ENCODE measurements around the gene MEX3A. TPM values are rescaled to one million over a fixed set of nuclear protein-coding genes. Genes with fewer than 3 reads are reported as not detected.
A peak's percentile ranks its signal among the peaks of the same experiment; 100 is the strongest.

The MEX3A gene
- total RNA-seq, 2 donors from 2014 or later, result 3.3 to 5.7 TPM

GRCh38 chr1:156077430-156077760 is 4.9 kb downstream of the MEX3A start:
- H3K4me1 ChIP-seq (replicated peaks), result no peaks in the 10 kb centered on the region
- intact Hi-C loops (cut with DNase I), result no loop called here
- no peak for DNase-seq (ENCODE audit: low spot score)
- 74% methylated on average over 19 of the region's 19 CpGs for WGBS
- TF ChIP-seq CTCF (IDR thresholded peaks at IDR 0.05) (no peak), POLR2A (IDR thresholded peaks at IDR 0.05) (no peak), POLR2AphosphoS5 (IDR thresholded peaks at IDR 0.05) (no peak)
- no peaks in the 10 kb centered on the region for H3K9me3 ChIP-seq
- H3K27me3 ChIP-seq (replicated peaks; ENCODE audit: insufficient read depth), result no peaks in the 10 kb centered on the region
- no peaks in the 10 kb centered on the region for H3K36me3 ChIP-seq
- no peak overlapping the region for H3K4me3 ChIP-seq
- H3K27ac ChIP-seq, result no peak overlapping the region

GRCh38 chr1:156076609-156077429 is 5.4 kb downstream of the MEX3A start:
- no peaks in the 10 kb centered on the region for H3K4me1 ChIP-seq (replicated peaks)
- H3K36me3 ChIP-seq, result no peaks in the 10 kb centered on the region
- H3K9me3 ChIP-seq, result no peaks in the 10 kb centered on the region
- H3K27me3 ChIP-seq (replicated peaks; ENCODE audit: insufficient read depth), result no peaks in the 10 kb centered on the region
- H3K27ac ChIP-seq, result peak overlapping the region in 1 of 2 donors; percentile 29
- no peak for DNase-seq (ENCODE audit: low spot score)
- intact Hi-C loops (cut with DNase I), result no loop called here
- TF ChIP-seq POLR2A (IDR thresholded peaks at IDR 0.05) (no peak), CTCF (IDR thresholded peaks at IDR 0.05) (no peak), POLR2AphosphoS5 (IDR thresholded peaks at IDR 0.05) (no peak)
- WGBS, result 35% methylated on average over 68 of the region's 73 CpGs
- H3K4me3 ChIP-seq, result peak overlapping the region; percentile 23 to 35

GRCh38 chr1:156075775-156076204 is 6.5 kb downstream of the MEX3A start:
- WGBS, result 63% methylated on average over 4 of the region's 4 CpGs
- Histone ChIP-seq H3K4me3 (no peak overlapping the region), H3K27me3 (replicated peaks; ENCODE audit: insufficient read depth) (no peaks in the 10 kb centered on the region), H3K4me1 (replicated peaks) (no peaks in the 10 kb centered on the region), H3K9me3 (no peaks in the 10 kb centered on the region), H3K27ac (no peak overlapping the region), H3K36me3 (no peaks in the 10 kb centered on the region)
- no peak for DNase-seq (ENCODE audit: low spot score)
- intact Hi-C loops (cut with DNase I), result no loop called here
- no peak for TF ChIP-seq CTCF (IDR thresholded peaks at IDR 0.05)
- TF ChIP-seq POLR2A (IDR thresholded peaks at IDR 0.05), result no peak
- no peak for TF ChIP-seq POLR2AphosphoS5 (IDR thresholded peaks at IDR 0.05)

DNA sequence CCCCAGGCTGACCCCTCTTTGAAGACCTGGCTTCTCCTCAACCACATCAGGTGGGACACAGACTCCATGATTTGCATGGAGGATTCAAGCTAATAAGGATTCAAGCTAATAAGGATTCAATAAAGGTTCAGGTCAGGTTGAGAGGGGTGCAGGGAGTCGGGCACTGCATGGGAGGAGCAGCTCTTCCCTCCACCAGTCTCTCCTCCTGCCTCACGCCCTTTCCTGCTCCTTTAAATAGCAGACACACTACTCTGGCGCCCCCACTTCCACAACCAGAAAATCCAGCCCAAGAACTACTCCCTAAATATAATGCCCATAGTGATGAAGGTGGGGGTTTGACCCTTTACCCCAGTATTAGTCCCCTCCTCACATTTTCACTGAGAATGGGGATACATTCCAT is 7.1 kb downstream of the MEX3A start:
- Histone ChIP-seq H3K36me3 (no peaks in the 10 kb centered on the region), H3K4me3 (no peak overlapping the region), H3K4me1 (replicated peaks) (no peaks in the 10 kb centered on the region), H3K27me3 (replicated peaks; ENCODE audit: insufficient read depth) (no peaks in the 10 kb centered on the region), H3K27ac (no peak overlapping the region), H3K9me3 (no peaks in the 10 kb centered on the region)
- WGBS, result 27% methylated on average over 3 of the region's 3 CpGs
- intact Hi-C loops (cut with DNase I), result no loop called here
- no peak for DNase-seq (ENCODE audit: low spot score)
- TF ChIP-seq POLR2AphosphoS5 (IDR thresholded peaks at IDR 0.05) (no peak), CTCF (IDR thresholded peaks at IDR 0.05) (no peak), POLR2A (IDR thresholded peaks at IDR 0.05) (no peak)

- no peaks in the 10 kb centered on the region for H3K27me3 ChIP-seq (replicated peaks; ENCODE audit: insufficient read depth)
- H3K4me1 ChIP-seq (replicated peaks), result no peaks in the 10 kb centered on the region
- H3K36me3 ChIP-seq, result no peaks in the 10 kb centered on the region
- no peak for TF ChIP-seq POLR2AphosphoS5 (IDR thresholded peaks at IDR 0.05)
- no peak for TF ChIP-seq POLR2A (IDR thresholded peaks at IDR 0.05)
- no peak for TF ChIP-seq CTCF (IDR thresholded peaks at IDR 0.05)
- WGBS, result 47% methylated on average over 8 of the region's 8 CpGs
- intact Hi-C loops (cut with DNase I), result no loop called here
- no peak overlapping the region for H3K27ac ChIP-seq
- H3K9me3 ChIP-seq, result no peaks in the 10 kb centered on the region
- no peak for DNase-seq (ENCODE audit: low spot score)
- no peak overlapping the region for H3K4me3 ChIP-seq
Measured at GRCh38 chr1:156074661-156075060, 7.6 kb downstream of the MEX3A start.

All from prostate gland (tissue), 2 donors.